H9 (cell line): Measurements from ENCODE around the gene CTSW. TPM values are rescaled to one million over a fixed set of nuclear protein-coding genes. Genes with fewer than 3 reads are reported as not detected.

Source experiments
- DNase-seq: peaks from one replicate; pipeline ENCODE4 v3.0.0-alpha.2; 2017
- H2AFZ ChIP-seq: one replicate; pipeline ENCODE4 v1.6.1; 2013; ENCODE audit warnings: mild to moderate bottlenecking, low read length, control low read depth, moderate library complexity
- H2AK5ac ChIP-seq: 2 replicates; pipeline ENCODE4 v1.6.1; 2013; ENCODE audit warnings: low read length, control low read depth, mixed read lengths; ENCODE audit not compliant: insufficient read length
- H2BK120ac ChIP-seq: one replicate; pipeline ENCODE4 v1.6.1; 2013; ENCODE audit warnings: low read depth, mild to moderate bottlenecking, low read length, control low read depth, inconsistent platforms; ENCODE audit not compliant: poor library complexity, severe bottlenecking
- H2BK12ac ChIP-seq: 2 replicates; pipeline ENCODE4 v1.6.1; 2013; ENCODE audit warnings: low read length, control low read depth, mixed read lengths, low read depth; ENCODE audit not compliant: insufficient read length
- H2BK15ac ChIP-seq: 2 replicates; pipeline ENCODE4 v1.6.1; 2013; ENCODE audit warnings: low read depth, low read length, control low read depth
- H2BK20ac ChIP-seq: one replicate; pipeline ENCODE4 v1.6.1; 2013; ENCODE audit warnings: low read depth, mild to moderate bottlenecking, low read length, control low read depth, inconsistent platforms; ENCODE audit not compliant: poor library complexity, severe bottlenecking
- H2BK5ac ChIP-seq: 2 replicates; pipeline ENCODE4 v1.6.1; 2013; ENCODE audit warnings: low read length, control low read depth, mixed read lengths; ENCODE audit not compliant: insufficient read length
- H3K14ac ChIP-seq: 2 replicates; pipeline ENCODE4 v1.6.1; 2013; ENCODE audit warnings: low read length, control low read depth; ENCODE audit not compliant: insufficient read depth
- H3K18ac ChIP-seq: 2 replicates; pipeline ENCODE4 v1.6.1; 2013; ENCODE audit warnings: low read depth, mild to moderate bottlenecking, mixed read lengths, low read length, control low read depth; ENCODE audit not compliant: insufficient read length
- H3K23ac ChIP-seq: 2 replicates; pipeline ENCODE4 v1.6.1; 2013; ENCODE audit warnings: low read length, control low read depth, mixed read lengths, low read depth; ENCODE audit not compliant: insufficient read length
- H3K23me2 ChIP-seq: 2 replicates; pipeline ENCODE4 v1.6.1; 2013; ENCODE audit warnings: low read depth, mild to moderate bottlenecking, mixed read lengths, low read length, control low read depth; ENCODE audit not compliant: insufficient read length, poor library complexity, severe bottlenecking
- H3K27ac ChIP-seq: 2 replicates; pipeline ENCODE4 v1.5.1; 2013; ENCODE audit warnings: low read length, control low read depth, mixed read lengths, low read depth; ENCODE audit not compliant: insufficient read length
- H3K27me3 ChIP-seq: 2 replicates; pipeline ENCODE4 v1.6.1; 2013; ENCODE audit warnings: low read length, control low read depth, inconsistent platforms; ENCODE audit not compliant: insufficient read depth
- H3K4ac ChIP-seq: 2 replicates; pipeline ENCODE4 v1.6.1; 2013; ENCODE audit warnings: low read depth, mild to moderate bottlenecking, control low read depth, inconsistent platforms, low read length, moderate library complexity
- H3K4me1 ChIP-seq: 2 replicates; pipeline ENCODE4 v1.6.1; 2013; ENCODE audit warnings: low read length, control low read depth, inconsistent platforms; ENCODE audit not compliant: insufficient read depth
- H3K4me2 ChIP-seq: 2 replicates; pipeline ENCODE4 v1.6.1; 2013; ENCODE audit warnings: low read length, control low read depth, mixed read lengths; ENCODE audit not compliant: insufficient read length, insufficient read depth
- H3K56ac ChIP-seq: 2 replicates; pipeline ENCODE4 v1.6.1; 2013; ENCODE audit warnings: low read depth, mild to moderate bottlenecking, mixed read lengths, low read length, control low read depth; ENCODE audit not compliant: insufficient read length
- H3K79me1 ChIP-seq: 2 replicates; pipeline ENCODE4 v1.6.1; 2013; ENCODE audit warnings: low read depth, mild to moderate bottlenecking, moderate library complexity, low read length, control low read depth, inconsistent platforms; ENCODE audit not compliant: insufficient read depth, poor library complexity, severe bottlenecking
- H3K79me2 ChIP-seq: 2 replicates; pipeline ENCODE4 v1.6.1; 2013; ENCODE audit warnings: low read length, control low read depth, inconsistent platforms; ENCODE audit not compliant: insufficient read depth
- H3K9ac ChIP-seq: 2 replicates; pipeline ENCODE4 v1.6.1; 2013; ENCODE audit warnings: low read length, control low read depth, mixed read lengths; ENCODE audit not compliant: insufficient read length; ENCODE audit errors: extremely low read depth
- H3K9me3 ChIP-seq: one replicate; pipeline ENCODE4 v1.6.1; 2013; ENCODE audit warnings: low read depth, low read length, inconsistent platforms; ENCODE audit not compliant: control insufficient read depth
- H3T11ph ChIP-seq: one replicate; pipeline ENCODE4 v1.6.1; 2013; ENCODE audit warnings: mild to moderate bottlenecking, low read length, control low read depth, inconsistent platforms
- H4K20me1 ChIP-seq: one replicate; pipeline ENCODE4 v1.6.1; 2013; ENCODE audit not compliant: control insufficient read depth, insufficient read length, insufficient read depth
- H4K5ac ChIP-seq: 2 replicates; pipeline ENCODE4 v1.6.1; 2013; ENCODE audit warnings: low read depth, mild to moderate bottlenecking, mixed read lengths, low read length, control low read depth; ENCODE audit not compliant: insufficient read length
- H4K8ac ChIP-seq: replicated peaks from 2 replicates; pipeline ENCODE4 v1.6.1; 2013; ENCODE audit warnings: low read length, control low read depth, mixed read lengths, low read depth; ENCODE audit not compliant: insufficient read length
- H4K91ac ChIP-seq: 2 replicates; pipeline ENCODE4 v1.6.1; 2013; ENCODE audit warnings: low read depth, mild to moderate bottlenecking, moderate library complexity, mixed read lengths, low read length, control low read depth; ENCODE audit not compliant: insufficient read length
- H3K27ac Mint-ChIP-seq, 3 experiments: 2 replicates in 2 of 3; 3 replicates in 1 of 3; pipeline ENCODE4 v1.8.0; 2020 to 2021; ENCODE audit warnings: mixed read lengths in 3 of 3, mild to moderate bottlenecking in 1 of 3, moderate library complexity in 1 of 3
- H3K27me3 Mint-ChIP-seq: 2 replicates; pipeline ENCODE4 v1.8.0; 2021; ENCODE audit warnings: low read depth, mild to moderate bottlenecking, moderate library complexity, mixed read lengths
- H3K36me3 Mint-ChIP-seq, 3 experiments: 2 replicates in 2 of 3; 3 replicates in 1 of 3; pipeline ENCODE4 v1.8.0; 2020 to 2021; ENCODE audit warnings: low read depth in 3 of 3, mixed read lengths in 3 of 3; ENCODE audit not compliant: insufficient read depth in 1 of 3
- H3K4me1 Mint-ChIP-seq, 2 experiments: 2 replicates each; pipeline ENCODE4 v1.8.0; 2020; ENCODE audit warnings: mixed read lengths in 2 of 2
- H3K4me3 Mint-ChIP-seq, 2 experiments: 2 replicates in 1 of 2; 3 replicates in 1 of 2; pipeline ENCODE4 v1.8.0; 2020 to 2021; ENCODE audit warnings: mild to moderate bottlenecking in 2 of 2, mixed read lengths in 2 of 2, moderate library complexity in 1 of 2
- H3K9me3 Mint-ChIP-seq, 2 experiments: 2 replicates in 1 of 2; 3 replicates in 1 of 2; pipeline ENCODE4 v1.8.0; 2020; ENCODE audit warnings: mild to moderate bottlenecking in 2 of 2, mixed read lengths in 2 of 2, moderate library complexity in 1 of 2
- WGBS: extraction: QIAGEN DNeasy Blood & Tissue Kit; methylation state at CpG from one replicate; pipeline ENCODE4 v1.1.7; 2013; ENCODE audit warnings: missing lambda C conversion rate, low lambda C conversion rate, mixed read lengths; ENCODE audit not compliant: insufficient read length; ENCODE audit errors: extremely low coverage; 5-methylcytosine and 5-hydroxymethylcytosine counted together
- total RNA-seq: library from RNA; stranded (reverse); gene quantifications from 2 replicates; pipeline ENCODE4 v1.2.1, GENCODE V29; 2021
- TF ChIP-seq, protein P1 (sequence below): fragments of 200-600 bp; sonication (generic); conservative IDR thresholded peaks from 3 replicates; pipeline ENCODE4 v1.8.0; 2021; ENCODE audit warnings: antibody characterized with exemption, mild to moderate bottlenecking

The CTSW gene
- total RNA-seq, 1 experiment from 2014 or later, result not detected

DNA sequence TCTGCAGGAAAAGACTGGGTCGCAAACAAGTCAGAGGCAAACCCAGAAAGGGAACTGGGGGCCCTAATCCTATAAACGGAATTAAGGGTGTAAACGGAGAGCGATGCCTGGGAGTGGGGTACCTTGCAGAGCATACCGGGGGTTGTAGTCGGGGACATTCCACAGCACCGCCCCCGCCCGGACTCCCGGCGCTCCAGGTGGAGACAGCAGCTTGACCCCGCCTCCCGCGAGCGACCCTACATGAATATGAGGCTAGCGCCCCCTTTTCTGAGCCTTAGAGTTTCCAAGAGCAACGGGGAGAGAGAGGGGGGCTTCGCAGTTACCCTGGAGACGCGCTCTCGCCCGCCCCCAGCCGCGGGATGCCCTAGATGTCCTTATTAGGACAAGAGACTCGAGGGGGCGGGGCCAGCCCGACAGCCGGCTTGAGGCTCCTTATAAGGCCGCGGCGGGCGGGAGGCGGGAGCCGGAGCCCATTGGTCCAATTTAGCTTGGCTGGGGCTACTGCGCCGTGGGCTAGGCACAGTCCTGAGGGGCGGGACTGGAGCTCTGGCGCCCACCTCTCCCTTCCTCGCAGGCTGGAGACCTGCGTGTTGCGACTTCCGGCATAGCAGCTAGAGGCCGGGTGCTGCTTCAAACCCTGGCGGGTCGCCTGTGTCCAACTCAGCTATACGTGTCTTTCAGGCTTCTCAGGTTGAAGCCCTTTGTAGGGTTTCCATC, 20.4 kb upstream of the CTSW start:
- H2BK12ac ChIP-seq, result no peak overlapping the region
- no peak overlapping the region for H2BK20ac ChIP-seq
- peaks cover 25% of the 10 kb centered on the region for H3K23me2 ChIP-seq
- peak overlapping the region; percentile 78 to 93 for H3K4me3 Mint-ChIP-seq
- H3K4me1 ChIP-seq, result no peaks in the 10 kb centered on the region
- DNase-seq, result peak; percentile 100
- H3K79me1 ChIP-seq, result peaks cover 3% of the 10 kb centered on the region
- no peak overlapping the region for H3K23ac ChIP-seq
- no peak overlapping the region for H4K8ac ChIP-seq
- H3K27ac Mint-ChIP-seq, result peak overlapping the region; percentile 96 to 99 (median 99)
- peaks cover 14% of the 10 kb centered on the region; the same call in 1 of the 2 replicates for H3K79me2 ChIP-seq
- H3K4ac ChIP-seq, result peak overlapping the region; percentile 61; the same call in 1 of the 2 replicates
- H3K4me1 Mint-ChIP-seq, result peaks cover 29 to 31% of the 10 kb centered on the region in 2 experiments
- no peaks in the 10 kb centered on the region for H3K27me3 Mint-ChIP-seq
- peak overlapping the region; percentile 79 for H2BK120ac ChIP-seq
- peaks cover 2% of the 10 kb centered on the region for H4K20me1 ChIP-seq
- no peaks in the 10 kb centered on the region for H3K9me3 ChIP-seq
- TF ChIP-seq, protein P1, sequence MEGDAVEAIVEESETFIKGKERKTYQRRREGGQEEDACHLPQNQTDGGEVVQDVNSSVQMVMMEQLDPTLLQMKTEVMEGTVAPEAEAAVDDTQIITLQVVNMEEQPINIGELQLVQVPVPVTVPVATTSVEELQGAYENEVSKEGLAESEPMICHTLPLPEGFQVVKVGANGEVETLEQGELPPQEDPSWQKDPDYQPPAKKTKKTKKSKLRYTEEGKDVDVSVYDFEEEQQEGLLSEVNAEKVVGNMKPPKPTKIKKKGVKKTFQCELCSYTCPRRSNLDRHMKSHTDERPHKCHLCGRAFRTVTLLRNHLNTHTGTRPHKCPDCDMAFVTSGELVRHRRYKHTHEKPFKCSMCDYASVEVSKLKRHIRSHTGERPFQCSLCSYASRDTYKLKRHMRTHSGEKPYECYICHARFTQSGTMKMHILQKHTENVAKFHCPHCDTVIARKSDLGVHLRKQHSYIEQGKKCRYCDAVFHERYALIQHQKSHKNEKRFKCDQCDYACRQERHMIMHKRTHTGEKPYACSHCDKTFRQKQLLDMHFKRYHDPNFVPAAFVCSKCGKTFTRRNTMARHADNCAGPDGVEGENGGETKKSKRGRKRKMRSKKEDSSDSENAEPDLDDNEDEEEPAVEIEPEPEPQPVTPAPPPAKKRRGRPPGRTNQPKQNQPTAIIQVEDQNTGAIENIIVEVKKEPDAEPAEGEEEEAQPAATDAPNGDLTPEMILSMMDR, result peak; percentile 46; the same call in 2 of the 3 replicates
- peak overlapping the region; percentile 92 for H3K4me2 ChIP-seq
- peak overlapping the region; percentile 65 for H2BK5ac ChIP-seq
- peak overlapping the region; percentile 9 for H3T11ph ChIP-seq
- H3K27ac ChIP-seq, result peak overlapping the region; percentile 83
- no peaks in the 10 kb centered on the region for H3K27me3 ChIP-seq
- H4K5ac ChIP-seq, result peak overlapping the region; percentile 63
- peaks cover 44 to 51% (median 50%) of the 10 kb centered on the region in 3 experiments for H3K36me3 Mint-ChIP-seq
- peak overlapping the region; percentile 94 for H3K18ac ChIP-seq
- H2BK15ac ChIP-seq, result no peak overlapping the region
- H3K14ac ChIP-seq, result peak overlapping the region; percentile 98
- H2AK5ac ChIP-seq, result no peak overlapping the region
- H3K9ac ChIP-seq, result peak overlapping the region; percentile 81
- no CpG with 5 or more reads among the region's 46 CpGs for WGBS
- peaks cover 0 to 3% of the 10 kb centered on the region in 2 experiments; a peak in 1 of 5 replicates for H3K9me3 Mint-ChIP-seq
- H3K56ac ChIP-seq, result no peak overlapping the region
- H4K91ac ChIP-seq, result peak overlapping the region; percentile 27
- H2AFZ ChIP-seq, result no peak overlapping the region
